K562 (cell line): ENCODE data around the gene PROK1. TPM values are rescaled to one million over a fixed set of nuclear protein-coding genes. Genes with fewer than 3 reads are reported as not detected.

Experiments used
- ATAC-seq: fragments of 200-7000 bp; cut with Tn5 transposase; 3 replicates; pipeline ENCODE4 v1.9.1; 2020; ENCODE audit warnings: moderate library complexity
- BruUV-seq: library from RNA; stranded (reverse); fragments of 400-500 nt; replicated peaks from 2 replicates; lab custom pipeline; 2021; lab: Mats Ljungman, UMichigan
- CTCF ChIA-PET: fragments of 300-600 bp; formaldehyde crosslinking; extraction: SDS; loops from one replicate; lab custom pipeline; 2021; ENCODE audit warnings: low intra/inter-chr PET ratio; lab: Yijun Ruan, JAX
- POLR2A ChIA-PET: fragments of 300-600, 350-650 bp; sonication (Branson Sonifier 250); formaldehyde crosslinking; extraction: SDS; loops from one replicate; lab custom pipeline; 2021; ENCODE audit warnings: antibody characterized with exemption, inconsistent platforms; lab: Yijun Ruan, JAX
- DNase-seq, 4 experiments: peaks; one replicate each; pipeline versions ENCODE4 v3.0.0 to v3.0.0-alpha.2; 2011 to 2018; ENCODE audit warnings: low spot score in 3 of 4, mixed read lengths in 3 of 4; ENCODE audit errors: extremely low read depth in 1 of 4
- FAIRE-seq: peaks from 2 replicates; lab custom pipeline; 2011; peaks lifted over from hg19 to GRCh38; lab: Jason Lieb, UNC
- H2AFZ ChIP-seq: 2 replicates; pipeline ENCODE4 v1.6.0; 2011; ENCODE audit warnings: low read depth, low read length, control low read depth, inconsistent platforms
- H3K27ac ChIP-seq: fragments of 200-600 bp; 3 replicates; pipeline ENCODE4 v1.8.0; 2011; ENCODE audit warnings: low read depth, mild to moderate bottlenecking, control low read depth, inconsistent platforms, low read length, moderate library complexity, mixed read lengths; ENCODE audit errors: extremely low read depth
- H3K27me3 ChIP-seq, 2 experiments: fragments of 300-600 bp in 1 of 2; 2 replicates in 1 of 2; 3 replicates in 1 of 2; pipeline versions ENCODE4 v1.6.0 to v1.8.0; 2011; ENCODE audit warnings: inconsistent platforms in 2 of 2, low read length in 2 of 2, mild to moderate bottlenecking in 1 of 2, mixed read lengths in 1 of 2, moderate library complexity in 1 of 2; ENCODE audit not compliant: control insufficient read depth in 2 of 2, insufficient read depth in 2 of 2
- H3K36me3 ChIP-seq: fragments of 300-600 bp; 3 replicates; pipeline ENCODE4 v1.8.0; 2011; ENCODE audit warnings: mild to moderate bottlenecking, low read length, inconsistent platforms; ENCODE audit not compliant: control insufficient read depth, insufficient read depth
- H3K4me1 ChIP-seq, 2 experiments: fragments of 200-600 bp in 1 of 2; replicated peaks in 1 of 2; 2 replicates in 1 of 2; 3 replicates in 1 of 2; pipeline versions ENCODE4 v1.5.1 to v1.8.0; 2011; ENCODE audit warnings: inconsistent platforms in 2 of 2, low read length in 2 of 2, mild to moderate bottlenecking in 1 of 2, mixed read lengths in 1 of 2, moderate library complexity in 1 of 2; ENCODE audit not compliant: control insufficient read depth in 2 of 2, insufficient read depth in 2 of 2
- H3K4me2 ChIP-seq: 2 replicates; pipeline ENCODE4 v1.6.1; 2011; ENCODE audit warnings: low read length, control low read depth, inconsistent platforms, mixed read lengths; ENCODE audit not compliant: insufficient read depth
- H3K4me3 ChIP-seq: fragments of 200-600 bp; sonication (generic), shearing (Covaris generic); 2 replicates; pipeline ENCODE4 v1.5.1; 2016; ENCODE audit warnings: control low read depth, inconsistent platforms
- H3K79me2 ChIP-seq: fragments of 200-600 bp; 3 replicates; pipeline ENCODE4 v1.8.0; 2011; ENCODE audit warnings: low read length, inconsistent platforms; ENCODE audit not compliant: control insufficient read depth, insufficient read depth
- H3K9ac ChIP-seq, 2 experiments: 2 replicates each; pipeline versions ENCODE4 v1.6.0 to v1.6.1; 2011; ENCODE audit warnings: low read depth in 2 of 2, low read length in 2 of 2, control low read depth in 1 of 2, inconsistent platforms in 1 of 2, mild to moderate bottlenecking in 1 of 2, mixed read lengths in 1 of 2; ENCODE audit not compliant: insufficient read depth in 1 of 2
- H3K9me1 ChIP-seq: one replicate; pipeline ENCODE4 v1.6.0; 2011; ENCODE audit warnings: inconsistent platforms, mild to moderate bottlenecking, low read length, moderate library complexity; ENCODE audit not compliant: control insufficient read depth, insufficient read depth
- H3K9me3 ChIP-seq: replicated peaks from 2 replicates; pipeline ENCODE4 v1.5.1; 2011; ENCODE audit warnings: low read depth, low read length, inconsistent platforms; ENCODE audit not compliant: control insufficient read depth, insufficient read depth
- H4K20me1 ChIP-seq: replicated peaks from 2 replicates; pipeline ENCODE4 v1.6.1; 2011; ENCODE audit warnings: low read length, inconsistent platforms, mixed read lengths; ENCODE audit not compliant: control insufficient read depth, insufficient read depth
- FOXJ3 ChIP-seq: sonication (generic); formaldehyde crosslinking; IDR thresholded peaks from 2 replicates; pipeline ENCODE4 v1.4.0; 2020; ENCODE audit warnings: mild to moderate bottlenecking, missing genetic modification reagents
- NR2C1 ChIP-seq, 2 experiments: fragments of 450-650 bp; IDR thresholded peaks; 2 replicates each; pipeline ENCODE4 v1.6.1; 2017; ENCODE audit warnings: mild to moderate bottlenecking in 2 of 2, antibody characterized with exemption in 1 of 2, inconsistent platforms in 1 of 2, missing compliant biosample characterization in 1 of 2, missing genetic modification characterization in 1 of 2
- PURB ChIP-seq: sonication (generic); formaldehyde crosslinking; IDR thresholded peaks from 2 replicates; pipeline ENCODE4 v1.9.0; 2021; ENCODE audit warnings: low read depth, mild to moderate bottlenecking, missing genetic modification reagents
- SIRT6 ChIP-seq: IDR thresholded peaks from one replicate; pipeline ENCODE4 v1.6.1; 2012; ENCODE audit warnings: low read depth, mild to moderate bottlenecking, control low read depth, inconsistent platforms, low read length, moderate library complexity
- SIX5 ChIP-seq, 2 experiments: IDR thresholded peaks; 2 replicates each; pipeline ENCODE4 v1.6.1; 2011; ENCODE audit warnings: low read length in 2 of 2, borderline replicate concordance in 1 of 2, low read depth in 1 of 2, mild to moderate bottlenecking in 1 of 2, moderate library complexity in 1 of 2; ENCODE audit not compliant: insufficient read depth in 1 of 2
- WGBS: fragments of 100-300 bp; shearing (Covaris generic); methylation state at CpG from one replicate; pipeline ENCODE4 v1.1.6; 2016; ENCODE audit warnings: low coverage, mixed read lengths; ENCODE audit not compliant: insufficient coverage; ENCODE audit errors: missing lambda C conversion rate; 5-methylcytosine and 5-hydroxymethylcytosine counted together
- in situ Hi-C: fragments of 300-500 bp; cut with MboI; formaldehyde crosslinking; loops from 4 replicates; pipeline ENCODE4 v1.15.0; 2018; ENCODE audit warnings: inconsistent platforms, mixed read lengths
- intact Hi-C: fragments of 100-400 bp; cut with micrococcal nuclease; formaldehyde crosslinking; loops from 2 replicates; pipeline ENCODE4 v1.14.2; 2022
- polyA plus RNA-seq, 8 experiments: library from polyadenylated mRNA; depleted of rRNA in 4 of 8; stranded (reverse) in 5 of 8; unstranded in 3 of 8; fragments of >200 nt; fragmentation: Nextera tagmentation in 2 of 8; fragmentation: Illumina TruSeq in 1 of 8; extraction: Ambion mirVana in 2 of 8; extraction: Trizol in 1 of 8; gene quantifications; 2 replicates each; pipeline versions ENCODE4 v1.2.1 to v1.2.3, GENCODE V29; 2011 to 2014; ENCODE audit warnings: inconsistent platforms in 1 of 8, missing spikeins in 1 of 8
- total RNA-seq, 7 experiments: library from RNA; depleted of rRNA in 6 of 7; stranded (reverse); fragments of >200 nt in 6 of 7; fragmentation: Illumina TruSeq in 2 of 7; extraction: Trizol in 2 of 7; gene quantifications; 2 replicates each; pipeline versions ENCODE4 v1.2.1 to v1.2.3, GENCODE V29; 2011 to 2021; ENCODE audit warnings: low replicate concordance in 1 of 7
- TF ChIP-seq, protein P1 (sequence below): IDR thresholded peaks from 3 replicates; pipeline ENCODE4 v1.6.1; 2011; ENCODE audit warnings: borderline replicate concordance, mild to moderate bottlenecking, moderate library complexity; ENCODE audit not compliant: insufficient read length; ENCODE audit errors: extremely low read depth

Gene PROK1
- total and polyA plus RNA-seq, 9 of the 15 experiments (the other 6 are each of a cell fraction or from before 2014, with no cell fraction given): 0.15 TPM; not detected in 8

DNA sequence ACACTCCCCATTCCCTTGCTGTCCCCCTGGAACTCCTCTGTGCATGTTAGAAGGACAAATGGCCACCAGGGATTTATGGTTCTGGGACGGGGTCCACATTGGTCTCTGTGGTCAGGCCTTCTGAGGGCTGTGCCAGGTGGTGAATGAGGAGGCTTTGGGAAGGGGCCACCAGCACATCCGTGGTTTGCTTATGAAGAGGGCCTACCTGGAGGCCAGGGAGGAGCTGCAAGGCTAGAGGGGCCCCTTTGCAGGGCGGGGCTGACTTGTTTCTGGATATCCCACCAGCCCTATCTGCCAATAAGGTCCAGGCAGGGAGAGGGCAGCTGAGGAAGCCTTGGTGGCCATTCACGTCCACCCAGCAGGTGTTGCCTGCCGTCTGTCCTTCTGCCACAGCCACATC is 43.1 kb downstream of the PROK1 start:
- BruUV-seq: no TSS peak
- peaks cover 9 to 47% of the 10 kb centered on the region in 2 experiments; a peak in 3 of 5 replicates for H3K27me3 ChIP-seq
- no peak overlapping the region for H2AFZ ChIP-seq
- ATAC-seq: no peak
- ChIA-PET CTCF (interaction anchor here (0.7 to 3.7 kb wide), 3 partner anchors 34 to 292 kb away, joined by 3 to 45 read pairs (median 3); no protein-coding TSS in a partner anchor), POLR2A (no interaction called here)
- DNase-seq: no peak
- in situ Hi-C loops: no loop called here
- H3K9me3 ChIP-seq: no peaks in the 10 kb centered on the region
- 0% methylated on average over 5 of the region's 5 CpGs for WGBS
- H4K20me1 ChIP-seq: peaks cover 10% of the 10 kb centered on the region; the same call in 1 of the 2 replicates
- FAIRE-seq: no peak
- no peaks in the 10 kb centered on the region for H3K9me1 ChIP-seq
- no peak overlapping the region for H3K27ac ChIP-seq
- peak overlapping the region in 1 of 2 experiments; percentile 31; a peak in 1 of 4 replicates for H3K9ac ChIP-seq
- H3K36me3 ChIP-seq: no peaks in the 10 kb centered on the region
- H3K79me2 ChIP-seq: no peaks in the 10 kb centered on the region
- H3K4me2 ChIP-seq: no peak overlapping the region
- intact Hi-C loops: loop anchor here (2.0 kb wide), 1 partner anchor 297 kb away; no protein-coding TSS in a partner anchor
- peaks cover 0 to 12% of the 10 kb centered on the region in 2 experiments; a peak in 2 of 5 replicates for H3K4me1 ChIP-seq
- TF ChIP-seq PURB (CRISPR knock-in tag) (no peak), FOXJ3 (no peak), SIRT6 (no peak), NR2C1 (IDR thresholded peaks at IDR 0.05) (no peak), NR2C1 (tag; IDR thresholded peaks at IDR 0.05) (no peak), SIX5 (IDR thresholded peaks at IDR 0.05; ENCODE audit: borderline replicate concordance in 1 of 2, insufficient read depth in 1 of 2, low read depth in 1 of 2, low read length in 2 of 2) (no peak)
- TF ChIP-seq, protein P1, sequence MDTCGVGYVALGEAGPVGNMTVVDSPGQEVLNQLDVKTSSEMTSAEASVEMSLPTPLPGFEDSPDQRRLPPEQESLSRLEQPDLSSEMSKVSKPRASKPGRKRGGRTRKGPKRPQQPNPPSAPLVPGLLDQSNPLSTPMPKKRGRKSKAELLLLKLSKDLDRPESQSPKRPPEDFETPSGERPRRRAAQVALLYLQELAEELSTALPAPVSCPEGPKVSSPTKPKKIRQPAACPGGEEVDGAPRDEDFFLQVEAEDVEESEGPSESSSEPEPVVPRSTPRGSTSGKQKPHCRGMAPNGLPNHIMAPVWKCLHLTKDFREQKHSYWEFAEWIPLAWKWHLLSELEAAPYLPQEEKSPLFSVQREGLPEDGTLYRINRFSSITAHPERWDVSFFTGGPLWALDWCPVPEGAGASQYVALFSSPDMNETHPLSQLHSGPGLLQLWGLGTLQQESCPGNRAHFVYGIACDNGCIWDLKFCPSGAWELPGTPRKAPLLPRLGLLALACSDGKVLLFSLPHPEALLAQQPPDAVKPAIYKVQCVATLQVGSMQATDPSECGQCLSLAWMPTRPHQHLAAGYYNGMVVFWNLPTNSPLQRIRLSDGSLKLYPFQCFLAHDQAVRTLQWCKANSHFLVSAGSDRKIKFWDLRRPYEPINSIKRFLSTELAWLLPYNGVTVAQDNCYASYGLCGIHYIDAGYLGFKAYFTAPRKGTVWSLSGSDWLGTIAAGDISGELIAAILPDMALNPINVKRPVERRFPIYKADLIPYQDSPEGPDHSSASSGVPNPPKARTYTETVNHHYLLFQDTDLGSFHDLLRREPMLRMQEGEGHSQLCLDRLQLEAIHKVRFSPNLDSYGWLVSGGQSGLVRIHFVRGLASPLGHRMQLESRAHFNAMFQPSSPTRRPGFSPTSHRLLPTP: no peak
- H3K4me3 ChIP-seq: no peak overlapping the region
